GM18861 (cell line): ENCODE measurements around the gene ARG1.
"Not testable (repeated sequence)": the region's sequence is repeated elsewhere in the genome, so short reads cannot be mapped to it uniquely, and the experiment has no call there.

Source experiments
- ATAC-seq: cut with Tn5 transposase; IDR thresholded peaks from one replicate; pipeline ENCODE4 v1.9.1; 2021; ENCODE audit not compliant: unreplicated experiment

Gene ARG1

GRCh38 chr6:131572686-131573415 is at the start of gene ARG1:
Gene ARG1 (plus strand): TSS chr6:131573226. CDS start chr6:131573283, 57 bp downstream.
- ATAC-seq, result no peak

- ATAC-seq, result no peak
These were observed 48.9 kb upstream of the ARG1 start for GRCh38 chr6:131523988-131524673.

- no peak for ATAC-seq
These were observed 48.2 kb upstream of the ARG1 start for GRCh38 chr6:131524695-131525336.

- ATAC-seq, result not testable (repeated sequence)
These were observed 42.1 kb upstream of the ARG1 start for GRCh38 chr6:131530936-131531335.

GRCh38 chr6:131531681-131532080 is 41.3 kb upstream of the ARG1 start:
- ATAC-seq, result not testable (repeated sequence)

- peak; percentile 93 for ATAC-seq
These were observed 40.4 kb upstream of the ARG1 start for GRCh38 chr6:131532580-131533039.

- not testable (repeated sequence) for ATAC-seq
These were observed 34.4 kb upstream of the ARG1 start for GRCh38 chr6:131538615-131539014.

GRCh38 chr6:131545317-131545716 is 27.7 kb upstream of the ARG1 start:
- no peak for ATAC-seq

GRCh38 chr6:131547488-131547887 is 25.5 kb upstream of the ARG1 start:
- ATAC-seq, result no peak

GRCh38 chr6:131548441-131548840 is 24.6 kb upstream of the ARG1 start:
- no peak for ATAC-seq

- ATAC-seq, result no peak
These were observed 23.2 kb upstream of the ARG1 start for GRCh38 chr6:131549811-131550210.

- ATAC-seq, result no peak
These were observed 21.1 kb upstream of the ARG1 start for GRCh38 chr6:131551902-131552301.

GRCh38 chr6:131552572-131552971 is 20.5 kb upstream of the ARG1 start:
- no peak for ATAC-seq

- ATAC-seq, result no peak
These were observed 17.0 kb upstream of the ARG1 start for GRCh38 chr6:131555992-131556391.

GRCh38 chr6:131558922-131559321 is 14.1 kb upstream of the ARG1 start:
- no peak for ATAC-seq

- no peak for ATAC-seq
These were observed 10.9 kb upstream of the ARG1 start for GRCh38 chr6:131561925-131562707.

- no peak for ATAC-seq
These were observed 8.0 kb upstream of the ARG1 start for GRCh38 chr6:131565056-131565455.

- ATAC-seq, result no peak
These were observed 4.3 kb upstream of the ARG1 start for GRCh38 chr6:131568726-131569125.

- ATAC-seq, result no peak
These were observed 1.1 kb downstream of the ARG1 start for GRCh38 chr6:131574133-131574532.

GRCh38 chr6:131574686-131575085 is 1.7 kb downstream of the ARG1 start:
- ATAC-seq, result no peak

GRCh38 chr6:131575834-131576478 is 2.9 kb downstream of the ARG1 start:
- no peak for ATAC-seq
